HG02981 (cell line): ENCODE data around the gene PRICKLE2.

Experiments used
- ATAC-seq: cut with Tn5 transposase; IDR thresholded peaks from one replicate; pipeline ENCODE4 v1.9.1; 2021; ENCODE audit warnings: mild to moderate bottlenecking, moderate library complexity; ENCODE audit not compliant: unreplicated experiment

PRICKLE2 gene, protein sequence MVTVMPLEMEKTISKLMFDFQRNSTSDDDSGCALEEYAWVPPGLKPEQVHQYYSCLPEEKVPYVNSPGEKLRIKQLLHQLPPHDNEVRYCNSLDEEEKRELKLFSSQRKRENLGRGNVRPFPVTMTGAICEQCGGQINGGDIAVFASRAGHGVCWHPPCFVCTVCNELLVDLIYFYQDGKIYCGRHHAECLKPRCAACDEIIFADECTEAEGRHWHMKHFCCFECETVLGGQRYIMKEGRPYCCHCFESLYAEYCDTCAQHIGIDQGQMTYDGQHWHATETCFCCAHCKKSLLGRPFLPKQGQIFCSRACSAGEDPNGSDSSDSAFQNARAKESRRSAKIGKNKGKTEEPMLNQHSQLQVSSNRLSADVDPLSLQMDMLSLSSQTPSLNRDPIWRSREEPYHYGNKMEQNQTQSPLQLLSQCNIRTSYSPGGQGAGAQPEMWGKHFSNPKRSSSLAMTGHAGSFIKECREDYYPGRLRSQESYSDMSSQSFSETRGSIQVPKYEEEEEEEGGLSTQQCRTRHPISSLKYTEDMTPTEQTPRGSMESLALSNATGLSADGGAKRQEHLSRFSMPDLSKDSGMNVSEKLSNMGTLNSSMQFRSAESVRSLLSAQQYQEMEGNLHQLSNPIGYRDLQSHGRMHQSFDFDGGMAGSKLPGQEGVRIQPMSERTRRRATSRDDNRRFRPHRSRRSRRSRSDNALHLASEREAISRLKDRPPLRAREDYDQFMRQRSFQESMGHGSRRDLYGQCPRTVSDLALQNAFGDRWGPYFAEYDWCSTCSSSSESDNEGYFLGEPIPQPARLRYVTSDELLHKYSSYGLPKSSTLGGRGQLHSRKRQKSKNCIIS

DNA sequence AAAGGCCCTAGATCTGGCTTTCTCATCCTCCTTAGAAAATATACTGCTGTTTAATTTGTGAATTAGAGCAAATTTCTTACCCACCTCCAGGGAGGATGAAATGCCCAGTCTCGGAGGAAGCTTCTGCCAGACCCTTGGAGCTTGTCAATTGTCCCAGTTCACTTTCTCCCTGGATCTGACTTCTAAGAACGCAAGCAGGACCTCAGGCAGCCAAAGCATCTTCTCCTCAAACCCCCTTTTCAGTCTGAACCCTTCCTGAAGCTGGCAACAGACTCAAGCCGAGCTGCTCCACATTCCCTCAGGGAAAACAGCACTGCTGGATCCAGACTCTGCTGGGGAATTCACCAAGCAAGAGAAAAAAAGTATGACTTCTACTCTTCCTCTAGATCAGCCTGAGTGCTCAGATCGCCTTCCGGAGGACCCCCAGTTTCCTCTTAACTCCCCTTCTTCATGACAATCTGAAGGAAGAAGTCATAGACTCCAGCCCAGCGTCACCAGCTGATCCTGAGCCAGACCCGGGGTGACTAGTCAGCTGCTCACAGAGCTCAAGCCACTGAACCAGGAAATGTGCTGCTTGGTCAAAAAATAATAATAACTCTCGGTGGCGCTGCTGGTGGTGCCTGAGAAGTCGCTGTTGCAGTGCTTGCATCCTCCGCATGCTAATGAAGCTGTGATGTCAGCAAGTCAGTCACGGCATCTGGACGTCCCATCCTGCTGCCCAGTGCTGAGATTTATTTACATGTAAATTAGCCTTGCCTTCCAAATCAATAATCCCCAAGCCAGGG lies at the start of gene PRICKLE2:
Gene PRICKLE2 (minus strand): TSS at position 641 of the 785 bp plus-strand sequence. CDS start 26,539 bp downstream, outside the sequence.
- ATAC-seq: peak; percentile 93

DNA sequence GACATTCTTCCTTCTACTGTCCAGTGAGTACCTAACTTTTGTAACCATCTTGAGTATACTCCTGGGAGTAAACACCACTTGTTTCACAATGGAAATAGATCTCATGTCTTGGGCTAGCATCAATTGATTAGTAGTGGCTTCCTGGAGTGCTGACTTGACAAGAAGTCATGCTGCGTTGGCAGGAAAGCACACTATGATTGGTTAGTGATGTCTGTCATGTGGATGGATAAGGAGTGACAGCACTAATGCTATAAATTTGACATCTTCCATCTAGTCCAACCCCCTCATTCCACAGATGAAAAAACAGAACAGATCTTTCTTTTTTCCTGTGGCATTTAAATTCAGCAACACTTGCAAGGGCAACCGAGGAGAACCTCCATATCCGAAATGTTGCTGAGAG lies 47.6 kb upstream of the PRICKLE2 start:
- no peak for ATAC-seq

DNA sequence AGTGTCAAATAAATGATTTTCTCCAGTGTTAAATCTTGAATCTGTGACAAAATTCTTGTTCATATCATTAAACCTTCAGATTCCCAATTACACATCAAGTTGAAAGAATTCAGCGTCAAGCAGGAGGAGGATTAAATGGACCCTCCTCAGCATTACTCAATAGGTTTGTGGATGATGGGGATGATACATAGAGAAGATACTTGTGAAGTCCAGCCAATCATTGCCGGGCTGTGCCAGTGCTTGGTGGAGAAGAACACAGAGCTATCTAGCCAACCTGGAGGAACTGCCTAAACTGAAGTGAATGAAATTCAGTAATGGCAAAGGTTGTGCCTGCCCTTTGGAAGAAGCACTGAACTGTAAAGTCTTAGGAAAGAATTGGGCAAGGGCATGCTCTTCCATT lies 47.0 kb upstream of the PRICKLE2 start:
- ATAC-seq: no peak

DNA sequence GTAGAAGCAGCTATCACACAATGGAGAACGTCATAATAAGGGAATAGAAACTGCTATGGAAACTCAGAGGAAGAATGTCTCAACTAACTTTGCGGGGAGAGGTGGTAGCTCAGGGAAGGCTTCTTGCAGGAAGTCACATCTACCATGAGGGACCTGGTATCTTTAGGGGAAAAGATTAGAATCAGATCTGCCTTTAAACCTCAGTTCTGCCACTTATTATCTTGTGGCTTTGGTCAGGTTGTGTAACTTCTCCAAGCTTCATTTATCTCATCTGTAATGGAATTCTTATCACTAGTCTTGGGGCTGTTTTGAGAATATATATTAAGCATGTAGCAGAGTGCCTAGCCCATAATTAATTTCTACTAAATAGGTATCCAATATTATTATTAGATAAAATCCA lies 46.4 kb upstream of the PRICKLE2 start:
- ATAC-seq: no peak

DNA sequence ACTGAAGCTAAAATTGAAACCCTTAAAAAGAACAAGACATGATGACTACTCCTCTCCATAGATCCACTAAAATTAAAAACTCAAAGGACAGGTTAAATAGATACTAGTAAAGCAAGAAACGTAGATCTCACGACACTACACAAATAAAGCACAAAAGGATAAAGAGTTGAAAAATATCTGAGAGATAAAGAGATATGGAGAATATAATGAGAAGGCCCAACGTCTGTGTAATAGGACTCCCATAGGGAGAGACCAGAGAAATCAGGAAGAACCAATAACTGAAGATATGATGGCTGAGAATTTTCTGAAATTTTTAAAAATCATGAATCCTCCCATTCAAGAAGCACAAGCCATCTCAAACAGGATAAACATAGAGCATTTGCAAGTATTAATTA lies 45.6 kb upstream of the PRICKLE2 start:
- ATAC-seq: no peak

DNA sequence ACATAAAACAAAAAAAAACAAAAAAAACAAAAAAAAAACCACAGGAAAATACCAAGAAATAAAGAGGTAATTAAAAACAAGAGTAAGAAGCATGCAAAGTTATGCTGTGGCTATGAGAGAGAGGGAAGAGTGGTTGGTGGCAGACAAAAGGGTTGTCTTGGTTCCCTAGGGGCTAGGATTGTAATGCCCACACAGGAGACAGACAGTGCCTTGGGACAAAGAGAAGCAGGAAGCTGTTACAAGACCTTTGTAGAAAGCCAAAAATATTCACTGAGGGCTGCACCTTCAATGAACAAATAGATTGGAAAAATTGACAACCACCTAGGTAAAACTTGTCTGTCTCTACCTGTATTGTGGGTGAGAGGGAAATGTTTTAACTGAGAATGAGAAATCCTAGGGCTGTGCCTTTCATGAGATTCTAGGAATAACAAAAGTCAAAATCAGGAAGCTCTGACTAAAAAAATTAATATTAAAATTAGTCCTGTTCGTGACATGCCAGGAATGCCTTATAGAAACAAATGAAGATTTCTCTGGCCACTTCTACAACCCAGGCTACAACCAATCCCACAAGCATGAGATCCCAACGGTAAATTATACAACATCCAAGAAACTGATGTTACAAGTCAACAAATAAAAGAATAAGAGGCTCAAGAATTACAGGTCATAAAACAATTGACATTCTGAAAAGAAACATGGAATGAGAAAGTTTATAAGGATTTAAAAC lies 45.0 kb upstream of the PRICKLE2 start:
- ATAC-seq: no peak

DNA sequence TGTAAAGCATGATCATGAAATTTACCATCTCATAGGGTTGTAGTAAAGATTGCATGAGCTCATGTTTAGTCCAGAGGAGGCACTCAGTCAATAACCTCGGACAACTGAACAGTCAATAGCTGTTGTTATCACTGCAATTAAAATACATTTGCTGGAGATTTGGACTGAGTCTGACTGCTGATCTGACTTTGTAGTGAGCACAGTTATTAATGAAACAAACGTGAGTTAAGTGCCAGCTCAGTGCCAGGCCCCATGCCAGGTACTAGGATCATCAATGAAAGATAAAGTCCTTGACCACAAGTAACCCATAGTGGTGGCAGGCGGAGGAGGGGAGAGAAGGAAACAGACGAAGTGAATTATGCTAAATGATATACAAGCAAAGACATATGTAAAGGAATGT lies 43.7 kb upstream of the PRICKLE2 start:
- no peak for ATAC-seq

DNA sequence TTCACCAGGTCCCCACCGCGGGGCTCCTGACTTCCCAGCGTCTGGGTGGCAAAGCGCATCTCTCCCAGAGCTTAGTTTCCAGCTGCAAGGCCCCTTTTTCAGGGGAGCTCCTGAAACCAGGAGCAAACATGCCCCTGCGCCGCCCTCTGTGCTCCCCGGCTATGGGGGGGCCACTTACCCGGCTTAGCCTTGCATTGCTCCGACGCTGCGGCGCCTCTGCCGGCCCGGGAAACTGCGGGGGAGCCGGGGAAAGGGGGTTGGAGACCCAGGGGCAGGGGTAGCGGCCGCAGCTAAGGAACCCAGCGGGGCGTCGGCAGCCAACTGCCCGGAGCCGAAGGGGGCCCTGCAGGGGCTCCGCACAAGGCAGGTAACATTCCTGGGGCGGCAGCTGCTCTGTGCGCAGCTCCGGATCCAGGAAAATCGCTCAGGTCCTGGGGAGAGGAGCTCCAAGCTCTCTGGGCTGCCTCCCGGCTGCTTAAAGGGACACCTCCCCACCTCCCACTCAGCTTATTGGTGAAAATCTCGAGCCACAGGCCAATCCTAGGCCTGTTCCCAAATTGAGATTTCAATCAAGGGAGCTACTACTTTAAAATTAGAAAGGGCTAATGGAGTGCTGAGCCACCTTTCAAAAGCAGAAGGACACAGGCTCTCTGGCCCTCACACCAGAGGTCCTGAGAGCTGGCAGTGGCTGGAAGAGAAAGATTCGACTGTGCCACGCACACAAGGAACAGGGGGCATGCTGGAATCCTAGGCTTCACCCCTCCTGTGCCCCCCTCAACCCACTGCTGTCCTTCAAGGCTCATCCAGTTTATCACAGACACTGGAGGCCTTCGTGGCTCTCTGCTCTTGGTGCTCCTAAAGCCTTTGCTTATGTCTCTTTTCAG lies 42.7 kb upstream of the PRICKLE2 start:
- ATAC-seq: no peak

DNA sequence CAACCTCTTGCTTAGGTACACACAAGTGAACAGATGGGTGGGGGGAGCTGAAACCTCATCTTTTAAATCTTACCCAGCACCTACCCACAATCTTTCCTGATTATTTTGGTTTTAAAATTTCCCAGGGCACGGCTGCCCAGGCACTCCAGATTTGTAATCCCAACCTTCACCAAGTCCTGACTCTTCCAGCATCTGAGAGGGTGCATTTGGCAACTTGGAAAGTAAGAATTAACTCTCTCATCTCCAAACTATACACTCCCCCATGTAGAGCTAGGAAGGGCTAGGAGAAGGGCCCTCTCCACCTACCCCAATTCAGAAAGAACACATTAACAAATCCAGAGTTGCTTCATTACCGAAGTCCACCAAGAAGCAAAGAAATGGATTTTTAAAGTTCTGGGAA lies 41.7 kb upstream of the PRICKLE2 start:
- no peak for ATAC-seq

DNA sequence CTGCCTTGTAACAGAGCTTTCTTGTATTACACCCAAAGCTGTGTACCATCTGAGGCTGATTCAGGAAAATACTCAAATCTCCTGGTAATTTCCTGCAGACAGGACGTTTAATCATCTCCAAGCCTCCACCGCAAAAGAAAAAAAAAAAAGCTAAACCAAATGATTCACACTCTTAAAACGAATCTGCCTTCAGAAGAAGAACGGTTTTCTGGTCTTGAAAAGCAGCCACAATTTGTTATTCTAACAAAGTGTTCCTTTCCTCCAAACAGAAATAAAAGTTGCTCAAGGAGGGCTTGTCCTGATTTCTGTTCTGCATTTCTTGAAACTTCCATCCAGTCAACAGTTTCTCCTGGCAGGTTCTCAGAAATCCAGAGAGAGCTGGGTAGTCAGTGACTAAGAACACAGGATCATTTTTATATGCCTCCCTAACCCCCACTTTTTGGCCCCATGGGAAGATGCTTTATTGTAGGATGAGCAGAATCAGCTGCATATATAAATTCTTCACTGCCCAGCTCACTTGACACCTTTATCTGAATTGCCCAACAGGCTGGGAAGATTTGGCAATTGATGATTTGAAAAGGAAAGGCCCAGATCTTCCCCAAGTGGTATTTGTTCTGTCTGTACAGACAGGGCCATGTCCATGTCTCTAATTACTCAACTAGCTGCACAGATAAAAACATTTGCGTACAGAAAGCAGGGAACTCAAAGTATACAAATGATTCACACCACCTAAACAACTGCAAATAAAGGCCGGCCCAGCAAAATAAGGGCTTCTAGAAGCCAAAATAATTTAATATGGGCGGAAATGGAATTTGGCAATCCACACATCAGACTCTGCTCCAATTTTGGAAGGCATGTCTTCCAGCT lies 41.0 kb upstream of the PRICKLE2 start:
- ATAC-seq: no peak

DNA sequence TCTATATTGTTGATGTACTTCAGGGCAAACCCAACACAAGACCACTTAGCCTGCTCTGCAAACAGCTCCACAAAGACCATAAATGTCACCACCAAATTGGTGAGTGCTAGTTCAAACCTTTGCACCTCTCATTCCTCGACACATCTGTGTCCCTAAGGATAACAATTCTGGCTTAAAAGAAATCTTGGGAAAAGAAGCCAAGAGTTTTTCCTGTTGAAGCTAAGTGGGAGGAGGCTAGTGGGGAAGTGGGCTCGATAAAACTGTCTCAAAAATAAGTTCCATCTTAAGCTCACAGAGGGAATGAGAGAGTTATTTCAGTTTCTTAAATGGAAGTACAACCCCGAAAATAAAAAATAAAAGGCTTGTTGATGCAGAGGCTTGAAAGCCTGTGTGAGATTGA lies 40.4 kb upstream of the PRICKLE2 start:
- ATAC-seq: no peak

DNA sequence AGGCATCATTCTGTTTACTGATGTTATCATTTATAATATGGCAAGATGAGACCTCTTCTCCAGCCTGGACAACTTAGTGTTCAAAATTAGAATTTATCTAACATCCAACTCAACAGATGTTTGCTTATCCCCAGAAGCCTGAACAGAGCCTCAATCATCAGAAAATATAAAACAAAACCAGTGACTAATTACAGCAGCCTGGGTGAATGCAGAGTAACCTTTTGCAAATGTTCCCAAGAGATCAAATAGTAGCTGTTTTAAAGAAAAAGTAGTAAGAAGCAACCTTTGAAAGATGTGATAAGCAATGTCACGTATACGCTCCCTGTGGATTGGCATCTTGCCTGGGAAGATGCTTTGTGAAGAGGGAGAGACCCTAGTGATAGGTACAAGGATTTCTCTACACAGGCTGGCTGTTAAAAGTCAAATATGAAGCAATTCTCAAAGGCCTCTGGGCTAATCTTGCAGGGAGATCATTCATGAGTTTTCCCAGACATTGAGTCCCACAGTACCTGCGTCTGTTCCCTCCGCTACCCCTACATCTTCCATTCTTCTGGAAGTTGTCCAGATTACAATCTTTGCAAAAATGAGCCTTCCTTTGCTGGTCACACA lies 39.3 kb upstream of the PRICKLE2 start:
- no peak for ATAC-seq

DNA sequence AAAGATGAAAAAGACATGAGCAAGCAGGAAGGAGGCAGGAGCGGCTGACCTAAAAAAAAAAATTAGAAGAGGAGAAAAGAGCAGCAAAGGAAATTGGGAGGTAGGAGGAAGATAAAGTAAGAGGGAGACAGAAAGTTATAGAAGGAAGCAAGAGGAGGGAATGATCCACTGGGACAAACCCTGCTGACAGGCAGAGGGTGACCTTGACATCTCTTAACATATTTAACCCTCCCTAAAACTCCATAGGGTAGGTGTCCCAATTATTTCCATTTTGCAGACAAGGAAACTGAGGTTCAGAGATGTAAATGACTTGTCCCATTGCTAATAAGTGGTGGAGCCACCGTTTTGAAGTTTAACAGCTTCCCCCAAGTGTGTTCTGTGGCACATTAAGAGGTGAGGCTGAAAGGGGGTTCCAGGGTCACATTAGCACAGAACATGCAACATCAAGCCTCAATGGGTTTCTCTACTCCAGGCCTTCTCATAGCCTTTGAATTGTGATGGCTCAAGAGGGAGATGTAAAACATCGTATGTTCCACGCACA lies 37.4 kb upstream of the PRICKLE2 start:
- ATAC-seq: no peak

DNA sequence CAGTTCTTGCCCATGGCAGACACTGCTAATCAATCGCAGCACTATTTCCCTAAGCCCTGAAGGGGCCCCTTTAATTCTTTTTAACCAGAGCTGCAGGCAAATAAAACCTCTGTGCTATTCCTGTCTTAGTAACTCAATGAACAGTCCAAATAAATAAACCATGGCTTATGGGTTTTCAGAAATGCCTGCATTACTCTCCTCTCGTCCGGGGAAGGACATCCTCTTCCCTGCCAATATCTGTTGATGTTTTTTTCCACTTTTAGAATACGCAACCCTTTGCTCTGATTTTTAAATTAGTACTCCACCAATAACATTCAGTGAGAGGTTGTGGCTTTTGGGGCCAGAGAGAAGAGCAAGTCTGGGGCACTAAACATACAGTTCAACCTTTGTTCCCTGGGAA lies 35.2 kb upstream of the PRICKLE2 start:
- no peak for ATAC-seq

DNA sequence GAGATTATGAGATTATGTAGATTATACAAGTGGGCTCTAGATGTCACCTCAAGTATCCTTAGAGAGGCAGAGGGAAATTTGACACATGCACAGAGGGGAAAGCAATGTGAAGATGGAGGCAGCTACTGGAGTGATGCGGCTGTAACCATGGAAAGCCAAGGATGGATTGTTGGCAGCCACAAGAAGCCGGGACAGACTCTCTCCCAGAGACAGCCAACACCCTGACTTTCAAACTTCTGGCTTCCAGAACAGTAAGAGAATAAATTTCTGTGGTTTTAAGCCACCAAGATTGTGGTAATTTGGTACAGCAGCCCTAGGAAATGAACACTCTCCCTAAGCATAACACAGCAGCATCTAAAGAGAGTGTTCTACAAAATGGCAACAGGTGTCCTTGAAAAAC lies 34.4 kb upstream of the PRICKLE2 start:
- no peak for ATAC-seq

DNA sequence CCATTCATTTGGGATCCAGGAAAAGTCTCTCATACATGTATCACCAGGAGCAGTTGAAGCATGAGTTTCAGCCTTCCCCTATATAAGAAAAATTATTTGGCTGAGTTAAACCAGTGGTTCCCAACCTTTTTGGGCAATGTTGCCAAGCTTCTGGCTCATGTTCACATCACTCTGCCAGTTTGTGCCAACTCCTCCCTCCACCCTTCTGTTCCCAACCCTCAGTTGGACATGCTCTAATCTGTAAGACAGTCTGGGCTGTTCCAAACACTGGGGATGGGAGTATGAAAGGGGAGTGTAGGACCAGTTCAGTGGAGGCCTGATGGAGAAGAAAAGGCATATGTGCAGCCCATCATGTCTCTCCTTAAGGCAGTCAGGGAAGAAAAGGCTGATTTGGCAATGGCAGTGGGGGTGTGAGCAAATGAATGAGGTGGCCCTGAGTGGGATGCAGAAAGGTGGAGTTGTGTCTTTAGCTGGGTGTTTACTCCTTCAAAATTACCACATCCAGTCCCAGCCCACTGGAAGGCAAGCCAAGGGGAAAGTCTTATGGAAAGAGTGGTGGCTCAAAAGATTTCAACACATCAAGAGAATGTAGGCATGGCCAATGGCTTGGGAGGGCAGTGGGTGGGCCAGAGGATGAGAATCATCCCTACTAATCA lies 32.0 kb upstream of the PRICKLE2 start:
- no peak for ATAC-seq

DNA sequence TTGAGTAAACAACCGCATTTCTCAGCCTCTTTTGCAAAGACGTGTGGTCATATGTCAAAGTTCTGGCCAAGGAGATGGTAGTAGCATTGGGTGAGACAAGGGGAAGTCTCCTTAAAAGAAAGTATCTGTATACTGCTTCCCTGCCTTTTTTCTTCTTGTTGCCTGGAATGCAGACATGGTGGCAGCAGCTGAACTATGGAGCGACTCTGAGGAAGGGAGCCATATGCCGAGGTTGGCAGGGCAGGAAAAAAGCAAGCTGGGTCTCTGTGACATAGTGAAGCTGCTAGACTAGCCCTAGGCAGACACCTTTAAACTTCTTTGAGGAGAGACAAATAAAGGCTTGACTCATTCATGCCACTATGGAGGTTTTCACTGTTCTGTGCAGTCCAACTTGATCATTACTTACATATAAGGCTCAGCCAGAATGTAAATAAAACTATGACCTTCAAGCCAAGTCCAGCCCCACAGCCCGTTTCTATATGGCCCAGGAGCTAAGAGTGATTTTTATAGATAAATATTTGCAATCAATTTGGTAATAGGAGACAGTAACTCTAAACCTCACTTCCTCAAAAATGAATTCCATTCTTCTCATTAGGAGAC lies 30.6 kb upstream of the PRICKLE2 start:
- ATAC-seq: no peak
